Activated T-cell treated with anti-CD3 and anti-CD28 coated beads, Interleukin-2, amount 50 U/mL, for 4 hours (primary cell): ENCODE results near the gene INPP4B. TPM values are rescaled to one million over a fixed set of nuclear protein-coding genes. Genes with fewer than 3 reads are reported as not detected.

Experiments
- ATAC-seq, 2 donors: fragments of 200-7000 bp; cut with Tn5 transposase; one replicate each; pipeline ENCODE4 v1.10.0; 2021
- DNase-seq: peaks from one replicate; pipeline ENCODE4 v3.0.0-alpha.2; 2020
- H3K27me3 Mint-ChIP-seq: one replicate; pipeline ENCODE4 v1.8.0; 2021; ENCODE audit warnings: low read depth, mixed read lengths
- H3K36me3 Mint-ChIP-seq: one replicate; pipeline ENCODE4 v1.8.0; 2022; ENCODE audit warnings: mixed read lengths; ENCODE audit not compliant: insufficient read depth
- H3K4me1 Mint-ChIP-seq: one replicate; pipeline ENCODE4 v1.8.0; 2021; ENCODE audit warnings: low read depth, mixed read lengths
- H3K4me3 Mint-ChIP-seq: one replicate; pipeline ENCODE4 v1.8.0; 2021; ENCODE audit warnings: mild to moderate bottlenecking, moderate library complexity, mixed read lengths
- H3K9me3 Mint-ChIP-seq: one replicate; pipeline ENCODE4 v1.8.0; 2021; ENCODE audit warnings: mixed read lengths
- total RNA-seq, 3 donors: library from RNA; stranded (reverse); gene quantifications; one replicate each; pipeline ENCODE4 v1.2.1, GENCODE V29; 2021

Gene INPP4B
- total RNA-seq, 3 donors from 2014 or later = 93.2 to 99.0 (median 93.4) TPM

DNA sequence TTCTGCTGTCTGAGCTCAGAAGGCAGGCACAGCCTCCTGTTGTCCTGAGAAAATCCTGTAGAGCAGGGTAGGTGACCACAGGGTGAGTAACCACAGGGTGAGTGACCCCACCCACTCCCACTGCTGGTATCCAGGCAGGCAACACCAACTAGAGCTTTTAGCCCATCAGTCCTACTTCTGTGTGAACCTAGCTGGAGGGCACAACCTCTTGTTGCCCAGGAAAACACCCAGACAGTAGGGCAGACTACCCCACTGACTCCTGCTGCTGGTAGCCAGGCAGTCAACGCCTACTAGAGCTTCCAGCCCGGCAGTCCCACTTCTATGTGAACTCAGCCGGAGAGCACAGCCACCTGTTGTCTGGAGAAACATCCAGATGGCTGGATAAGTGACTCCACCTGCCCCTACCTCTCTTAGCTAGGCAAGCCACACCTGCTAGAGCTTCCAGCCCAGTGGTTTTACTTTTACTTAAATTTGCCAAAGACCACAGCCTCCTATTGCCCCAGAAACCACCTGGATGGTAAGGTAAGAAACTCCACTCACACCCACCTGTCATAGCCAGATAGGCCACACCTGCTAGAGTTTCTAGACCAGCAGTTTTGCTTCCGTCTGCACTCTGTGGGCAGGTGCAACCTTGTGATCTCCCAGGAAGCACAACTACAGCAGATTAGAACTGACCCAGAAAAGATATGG, 371.6 kb downstream of the INPP4B start:
- H3K36me3 Mint-ChIP-seq = peaks cover 2% of the 10 kb centered on the region
- H3K4me1 Mint-ChIP-seq = peaks cover 20% of the 10 kb centered on the region
- ATAC-seq (no peak), DNase-seq (no peak)
- no peaks in the 10 kb centered on the region for H3K27me3 Mint-ChIP-seq
- no peak overlapping the region for H3K4me3 Mint-ChIP-seq
- no peaks in the 10 kb centered on the region for H3K9me3 Mint-ChIP-seq

DNA sequence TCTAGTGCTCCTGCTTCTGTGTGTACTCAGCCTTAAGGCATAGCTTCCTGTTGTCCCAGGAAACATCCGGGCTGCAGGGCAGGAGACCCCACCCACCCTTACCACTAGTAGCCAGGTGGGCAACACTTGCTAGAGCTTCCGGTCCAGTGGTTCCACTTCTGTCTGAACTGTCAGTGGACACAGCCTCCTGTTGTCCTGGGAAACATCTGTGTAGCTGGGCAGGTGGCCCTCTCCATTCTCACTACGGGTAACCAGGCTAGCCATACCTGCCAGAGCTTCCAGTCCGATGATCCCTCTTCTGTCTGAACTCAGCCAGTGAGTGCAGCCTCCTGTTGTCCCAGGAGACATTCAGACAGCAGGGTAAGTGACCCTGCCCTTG, 372.2 kb downstream of the INPP4B start:
- no peaks in the 10 kb centered on the region for H3K27me3 Mint-ChIP-seq
- no peaks in the 10 kb centered on the region for H3K9me3 Mint-ChIP-seq
- peaks cover 2% of the 10 kb centered on the region for H3K36me3 Mint-ChIP-seq
- ATAC-seq (no peak), DNase-seq (no peak)
- no peak overlapping the region for H3K4me3 Mint-ChIP-seq
- H3K4me1 Mint-ChIP-seq = peaks cover 20% of the 10 kb centered on the region

DNA sequence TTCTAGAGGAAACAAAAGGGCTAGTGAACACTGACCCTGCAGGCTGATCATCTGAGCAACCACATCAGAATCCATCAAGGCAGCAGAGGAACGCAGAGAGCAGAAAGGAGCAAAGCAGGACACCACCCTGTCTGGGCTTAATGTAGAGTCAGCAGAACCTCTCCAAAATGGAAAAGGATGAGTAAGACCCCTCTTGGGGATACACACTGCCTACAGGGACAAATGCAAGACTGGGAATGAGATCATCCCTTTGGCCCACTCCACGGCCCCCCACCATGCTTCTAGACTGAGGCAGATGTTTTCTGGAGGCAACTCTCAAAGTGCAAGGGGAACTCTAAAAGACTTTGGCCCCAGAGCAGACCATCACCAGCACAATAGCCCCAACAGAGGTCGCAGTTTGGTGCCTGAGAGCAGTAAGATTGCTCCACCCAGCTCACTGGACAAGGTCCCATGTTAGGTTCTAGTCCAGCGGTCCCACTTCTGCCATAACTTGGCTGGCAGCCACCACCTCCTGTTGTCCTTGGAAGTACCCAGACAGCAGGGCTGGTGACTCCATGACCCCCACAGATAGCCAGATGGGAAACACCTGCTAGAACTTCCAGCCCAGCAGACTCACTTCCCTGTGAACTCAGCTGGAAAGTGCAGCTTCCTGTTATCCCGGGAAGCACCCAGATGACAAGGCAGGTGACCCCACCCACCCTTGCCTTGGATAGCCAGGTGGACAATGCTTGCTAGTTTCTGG, 372.7 kb downstream of the INPP4B start:
- DNase-seq (no peak), ATAC-seq (no peak)
- H3K4me1 Mint-ChIP-seq = peaks cover 20% of the 10 kb centered on the region
- no peak overlapping the region for H3K4me3 Mint-ChIP-seq
- no peaks in the 10 kb centered on the region for H3K27me3 Mint-ChIP-seq
- H3K36me3 Mint-ChIP-seq = peaks cover 2% of the 10 kb centered on the region
- H3K9me3 Mint-ChIP-seq = no peaks in the 10 kb centered on the region

DNA sequence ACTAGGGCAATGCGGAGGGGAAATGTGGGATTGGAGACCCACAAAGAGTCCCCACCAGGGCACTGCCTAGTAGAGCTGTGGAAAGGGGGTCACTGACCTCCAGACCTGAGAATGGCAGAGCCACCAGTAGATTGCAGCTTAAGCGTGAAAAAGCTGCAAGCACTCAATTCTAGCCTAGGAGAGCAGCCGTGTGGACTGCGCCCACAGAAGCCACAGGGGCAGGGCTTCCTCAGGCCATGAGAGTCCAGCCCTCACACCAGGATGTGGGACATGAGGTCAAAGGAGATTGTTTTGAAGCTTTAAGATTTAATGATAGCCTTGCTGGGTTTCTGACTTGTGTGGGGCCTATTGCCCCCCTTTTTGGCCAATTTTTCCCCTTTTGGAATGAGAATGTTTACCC, 379.0 kb downstream of the INPP4B start:
- Mint-ChIP-seq H3K27me3 (no peaks in the 10 kb centered on the region), H3K36me3 (no peaks in the 10 kb centered on the region), H3K4me3 (no peak overlapping the region), H3K9me3 (peaks cover 4% of the 10 kb centered on the region), H3K4me1 (peaks cover 2% of the 10 kb centered on the region)
- ATAC-seq (no peak), DNase-seq (no peak)

DNA sequence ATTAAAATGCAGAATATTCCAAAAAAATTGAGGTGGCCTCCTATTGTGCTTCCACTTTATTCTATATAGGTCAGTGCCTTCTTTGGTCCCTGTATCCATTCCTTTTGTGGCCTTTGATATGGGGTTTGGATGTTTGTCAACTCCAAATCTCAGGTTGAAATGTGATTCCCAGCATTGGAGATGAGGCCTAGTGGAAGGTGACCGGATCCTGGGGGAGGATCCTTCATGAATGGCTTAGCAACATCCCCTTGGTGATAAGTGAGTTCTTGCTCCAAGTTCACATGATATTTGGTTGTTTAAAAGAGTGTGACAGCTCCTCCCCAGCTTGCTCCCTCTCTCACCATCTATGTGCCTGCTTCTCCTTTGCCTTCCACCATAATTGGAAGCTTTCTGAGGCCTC, 380.6 kb downstream of the INPP4B start:
- Mint-ChIP-seq H3K27me3 (no peaks in the 10 kb centered on the region), H3K4me3 (no peak overlapping the region)

DNA sequence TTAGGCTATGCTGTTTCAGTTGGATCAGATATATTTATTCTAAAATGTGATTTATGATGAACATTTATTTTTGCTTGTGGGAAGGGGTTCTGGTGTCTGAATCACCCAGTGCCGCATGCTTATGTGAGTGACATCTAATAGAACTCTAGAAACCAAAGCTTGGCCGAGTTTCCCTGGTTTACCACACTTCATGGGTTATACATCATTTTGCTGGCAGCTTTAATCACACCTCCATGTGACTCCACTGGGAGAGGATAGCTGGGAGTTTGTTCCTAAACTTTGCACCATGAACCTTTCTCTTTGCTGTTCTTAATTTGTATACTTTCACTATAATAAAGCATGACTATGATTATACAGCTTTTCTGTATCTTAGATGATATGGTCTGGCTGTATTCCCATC, 382.9 kb downstream of the INPP4B start:
- ATAC-seq (no peak), DNase-seq (no peak)
- Mint-ChIP-seq H3K4me3 (no peak overlapping the region), H3K27me3 (no peaks in the 10 kb centered on the region), H3K4me1 (peaks cover 3% of the 10 kb centered on the region), H3K36me3 (no peaks in the 10 kb centered on the region), H3K9me3 (peaks cover 4% of the 10 kb centered on the region)

More for the DNA sequence above, 380.6 kb downstream of the INPP4B start:
- DNase-seq = no peak
- H3K9me3 Mint-ChIP-seq = peaks cover 4% of the 10 kb centered on the region
- no peak for ATAC-seq
- peaks cover 2% of the 10 kb centered on the region for H3K4me1 Mint-ChIP-seq
- H3K36me3 Mint-ChIP-seq = no peaks in the 10 kb centered on the region

DNA sequence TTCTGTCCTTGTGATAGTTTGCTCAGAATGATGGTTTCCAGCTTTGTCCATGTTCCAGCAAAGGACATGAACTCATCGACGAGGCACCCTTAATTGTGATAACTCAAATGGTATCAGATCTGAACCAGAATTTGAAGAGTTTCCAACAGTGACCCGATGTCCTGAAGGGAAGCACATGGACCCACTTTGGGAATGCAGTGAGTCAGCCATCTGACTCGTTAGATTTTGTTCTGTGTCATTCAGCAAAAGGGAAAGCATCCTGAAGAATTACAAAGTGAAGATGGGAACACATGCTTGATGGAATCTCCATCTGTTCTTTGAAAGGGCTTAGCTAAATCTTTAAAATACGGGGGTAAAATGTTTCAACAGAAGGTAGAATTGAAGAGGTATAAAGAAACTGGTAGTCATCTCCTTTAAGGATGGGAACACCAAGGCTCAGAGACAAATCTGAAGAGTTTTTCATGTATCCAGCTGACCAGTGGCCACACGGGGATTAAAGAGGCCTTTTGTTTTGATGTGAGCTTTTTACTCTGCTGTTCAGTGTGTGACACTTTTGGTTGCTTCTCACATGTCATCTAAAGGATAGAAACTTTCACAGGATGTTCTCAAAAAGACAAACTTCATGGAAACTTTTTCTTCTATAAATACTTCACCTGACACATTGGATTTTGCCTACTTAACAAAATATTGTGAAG, 393.8 kb downstream of the INPP4B start:
- peaks cover 10% of the 10 kb centered on the region for H3K4me1 Mint-ChIP-seq
- H3K36me3 Mint-ChIP-seq = peaks cover 2% of the 10 kb centered on the region
- no peak overlapping the region for H3K4me3 Mint-ChIP-seq
- no peaks in the 10 kb centered on the region for H3K27me3 Mint-ChIP-seq
- DNase-seq = no peak
- peaks cover 8% of the 10 kb centered on the region for H3K9me3 Mint-ChIP-seq
- no peak for ATAC-seq

DNA sequence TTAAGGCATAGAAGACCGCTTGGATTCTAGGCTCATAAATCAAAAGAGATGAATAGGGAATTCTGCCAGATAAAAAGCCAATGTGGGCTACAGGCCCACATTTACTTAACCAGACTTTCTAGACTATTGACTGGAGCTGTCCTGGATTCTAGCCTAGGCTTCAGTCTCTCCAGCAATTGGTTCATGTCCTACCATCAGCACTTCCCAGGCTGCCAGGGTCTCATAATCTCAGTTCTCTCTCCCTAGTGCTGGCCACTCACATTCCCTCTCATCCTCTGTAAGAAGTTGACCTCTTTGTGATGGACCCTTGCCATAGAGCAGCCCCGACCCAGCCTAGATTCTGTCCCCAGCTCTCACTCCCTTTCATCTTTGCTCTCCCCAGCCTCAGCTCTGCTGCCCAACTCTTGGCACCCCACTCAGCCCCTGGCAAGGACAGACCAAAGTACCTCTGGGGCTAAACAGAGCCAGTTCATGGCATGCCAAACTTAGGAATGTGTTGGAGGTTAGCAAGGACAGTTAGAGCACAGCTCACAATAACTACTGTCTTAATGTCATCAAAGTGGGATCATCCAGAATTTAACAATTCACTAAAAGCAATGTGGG, 396.2 kb downstream of the INPP4B start:
- H3K36me3 Mint-ChIP-seq = peaks cover 2% of the 10 kb centered on the region
- no peaks in the 10 kb centered on the region for H3K27me3 Mint-ChIP-seq
- H3K4me1 Mint-ChIP-seq = peaks cover 23% of the 10 kb centered on the region
- no peak overlapping the region for H3K4me3 Mint-ChIP-seq
- DNase-seq = no peak
- ATAC-seq = no peak
- no peaks in the 10 kb centered on the region for H3K9me3 Mint-ChIP-seq

DNA sequence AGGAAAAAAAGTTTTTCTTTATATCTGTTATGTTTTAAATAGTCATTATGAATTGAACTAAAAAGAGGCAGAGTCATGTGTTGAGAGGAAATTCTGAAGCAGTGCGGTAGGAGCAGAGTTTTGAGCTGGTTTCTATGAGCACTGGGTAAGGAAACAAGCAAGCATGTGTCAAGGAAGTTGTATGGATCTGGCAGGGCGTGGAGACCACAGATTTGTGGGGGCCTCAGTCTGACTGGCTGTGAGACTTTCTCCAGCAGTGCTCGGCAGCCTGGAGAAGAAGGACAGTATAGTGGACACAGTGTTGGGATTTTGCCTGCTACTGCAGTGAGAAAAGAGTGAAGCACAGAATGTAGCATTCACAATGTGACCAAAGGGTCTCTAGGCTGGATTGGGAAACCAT, 399.1 kb downstream of the INPP4B start:
- H3K4me1 Mint-ChIP-seq = peaks cover 24% of the 10 kb centered on the region
- H3K4me3 Mint-ChIP-seq = no peak overlapping the region
- no peaks in the 10 kb centered on the region for H3K27me3 Mint-ChIP-seq
- ATAC-seq = no peak
- no peak for DNase-seq
- no peaks in the 10 kb centered on the region for H3K36me3 Mint-ChIP-seq
- no peaks in the 10 kb centered on the region for H3K9me3 Mint-ChIP-seq

DNA sequence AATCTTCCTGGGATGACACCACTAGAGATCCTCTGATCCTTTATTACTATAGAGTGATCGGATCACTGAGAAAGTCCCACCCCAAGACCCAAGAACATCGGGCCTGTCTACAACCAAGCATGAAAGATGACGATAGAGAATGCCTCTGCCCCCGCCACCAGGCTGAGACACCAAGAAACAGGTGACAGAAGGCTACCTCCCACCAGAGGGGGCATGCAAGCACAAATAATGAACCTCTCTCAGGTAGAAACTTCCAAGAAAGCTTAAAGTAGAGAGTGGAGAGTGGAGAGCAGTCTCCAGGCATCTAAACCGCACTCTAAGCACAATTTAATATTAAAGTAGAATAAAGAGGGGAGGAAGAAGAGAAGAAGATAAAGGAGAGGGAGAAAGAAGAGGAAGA, 402.6 kb downstream of the INPP4B start:
- no peak overlapping the region for H3K4me3 Mint-ChIP-seq
- ATAC-seq (no peak), DNase-seq (no peak)
- H3K9me3 Mint-ChIP-seq = no peaks in the 10 kb centered on the region
- no peaks in the 10 kb centered on the region for H3K36me3 Mint-ChIP-seq
- no peaks in the 10 kb centered on the region for H3K27me3 Mint-ChIP-seq
- peaks cover 23% of the 10 kb centered on the region for H3K4me1 Mint-ChIP-seq

DNA sequence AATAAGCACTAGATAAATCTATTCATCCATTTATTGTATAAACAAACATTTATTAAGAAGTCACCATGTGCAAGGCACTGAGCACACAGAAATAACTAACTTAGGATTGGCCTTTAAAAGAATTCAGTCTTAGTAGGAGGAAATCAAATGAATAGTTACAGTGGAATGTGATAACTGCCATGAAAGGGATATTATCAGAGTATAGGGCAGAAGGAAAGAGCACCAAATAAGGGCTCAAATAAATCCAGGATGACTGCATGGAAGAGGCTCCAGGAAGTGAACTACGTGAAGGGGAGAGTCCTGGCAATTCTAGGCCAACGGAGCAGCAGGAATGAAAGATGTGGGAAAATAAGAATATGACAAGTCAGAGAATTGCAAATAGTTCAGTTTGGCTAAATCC, 406.0 kb downstream of the INPP4B start:
- H3K4me1 Mint-ChIP-seq = peaks cover 9% of the 10 kb centered on the region
- no peaks in the 10 kb centered on the region for H3K27me3 Mint-ChIP-seq

DNA sequence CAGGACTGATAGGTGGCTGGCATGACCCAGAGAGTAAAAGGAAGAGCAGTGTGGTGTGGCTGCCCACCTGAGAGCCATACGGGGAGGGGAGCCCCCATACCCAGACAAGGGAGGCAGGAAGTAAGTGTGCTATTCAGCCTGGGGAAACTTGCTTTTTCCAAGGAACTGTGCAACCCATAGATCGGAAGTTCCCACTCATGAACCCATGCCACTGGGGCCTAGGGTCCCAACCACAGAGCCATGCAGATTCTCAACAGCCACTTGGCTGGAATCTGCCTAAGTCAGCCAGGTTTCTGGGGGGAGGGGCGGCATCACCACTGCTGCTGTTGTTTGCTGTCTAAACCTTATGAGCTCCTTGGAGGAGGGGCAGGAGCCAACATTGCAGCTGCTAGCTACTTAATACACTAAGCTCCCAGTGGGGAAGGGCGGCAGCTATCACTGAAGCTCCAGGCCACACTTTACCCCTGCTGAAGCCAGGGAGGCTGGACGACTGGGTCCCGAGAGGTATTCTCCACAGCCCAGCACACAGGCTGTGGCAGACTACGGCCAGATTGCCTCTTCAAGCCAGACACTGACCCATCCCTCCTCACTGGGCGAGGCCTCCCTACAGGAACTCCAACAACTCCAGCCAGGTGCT, 410.4 kb downstream of the INPP4B start:
- Mint-ChIP-seq H3K36me3 (peaks cover 2% of the 10 kb centered on the region), H3K4me1 (peaks cover 25% of the 10 kb centered on the region), H3K9me3 (no peaks in the 10 kb centered on the region), H3K27me3 (no peaks in the 10 kb centered on the region), H3K4me3 (no peak overlapping the region)
- no peak for DNase-seq
- no peak for ATAC-seq

More for the DNA sequence above, 406.0 kb downstream of the INPP4B start:
- no peak for ATAC-seq
- H3K9me3 Mint-ChIP-seq = no peaks in the 10 kb centered on the region
- no peak overlapping the region for H3K4me3 Mint-ChIP-seq
- no peak for DNase-seq
- H3K36me3 Mint-ChIP-seq = no peaks in the 10 kb centered on the region

DNA sequence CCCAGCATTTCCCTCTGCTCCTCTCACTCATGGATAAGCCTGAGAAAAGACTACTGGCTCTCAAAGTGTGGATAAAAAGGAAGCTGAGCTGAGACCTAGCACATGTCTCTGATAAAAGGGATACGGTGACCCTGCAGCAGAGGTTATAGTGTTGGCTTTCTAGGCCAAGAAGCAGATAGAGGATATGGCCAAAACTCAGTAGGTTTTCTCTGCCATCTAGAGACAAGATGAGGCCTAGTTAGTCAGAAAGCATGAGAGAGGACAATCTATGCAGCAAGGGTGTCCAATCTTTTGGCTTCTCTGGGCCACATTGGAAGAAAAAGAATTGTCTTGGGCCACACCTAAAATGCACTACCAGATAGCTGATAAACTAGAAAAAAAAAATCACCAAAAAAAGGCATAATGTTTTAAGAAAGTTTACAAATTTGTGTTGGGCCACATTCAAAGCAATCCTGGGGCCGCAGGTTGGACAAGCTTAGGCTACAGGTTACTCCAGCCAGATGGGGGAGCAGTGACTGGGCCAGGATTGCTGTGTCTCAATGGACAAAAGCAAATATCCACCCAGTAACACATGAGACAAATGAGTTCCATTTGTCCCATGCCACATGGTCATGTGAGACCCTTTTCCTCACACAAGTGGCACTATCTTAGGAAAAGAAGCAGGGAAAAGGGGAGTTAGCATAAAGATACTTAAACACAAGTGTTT, 411.4 kb downstream of the INPP4B start:
- peaks cover 2% of the 10 kb centered on the region for H3K36me3 Mint-ChIP-seq
- H3K9me3 Mint-ChIP-seq = no peaks in the 10 kb centered on the region
- DNase-seq (no peak), ATAC-seq (peak in 1 of 2 donors; percentile 35)
- H3K4me3 Mint-ChIP-seq = no peak overlapping the region
- no peaks in the 10 kb centered on the region for H3K27me3 Mint-ChIP-seq
- peaks cover 25% of the 10 kb centered on the region for H3K4me1 Mint-ChIP-seq

DNA sequence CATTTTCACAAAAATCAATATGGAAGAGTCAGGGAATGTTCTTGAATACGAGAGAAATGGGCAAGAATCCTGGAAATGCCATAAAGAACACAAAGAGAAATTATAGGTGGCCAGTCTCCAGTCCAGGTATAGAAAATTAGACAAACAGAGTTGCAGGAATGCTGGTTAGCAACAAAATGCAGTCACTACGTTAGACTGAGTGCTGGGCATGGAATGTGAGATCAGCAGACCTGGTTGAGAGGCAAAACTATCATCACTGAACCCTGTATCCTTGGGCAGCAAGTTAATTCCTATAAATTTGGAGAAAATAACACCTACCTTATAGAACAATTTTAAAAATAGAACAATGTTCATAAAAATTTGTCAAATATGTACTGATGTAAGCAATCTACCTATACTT, 417.4 kb downstream of the INPP4B start:
- no peaks in the 10 kb centered on the region for H3K27me3 Mint-ChIP-seq
- no peaks in the 10 kb centered on the region for H3K9me3 Mint-ChIP-seq
- DNase-seq (no peak), ATAC-seq (no peak)
- peaks cover 10% of the 10 kb centered on the region for H3K4me1 Mint-ChIP-seq
- H3K4me3 Mint-ChIP-seq = no peak overlapping the region
- H3K36me3 Mint-ChIP-seq = peaks cover 2% of the 10 kb centered on the region
